PC-3 (cell line): ENCODE measurements around the gene PPP1R36.

ENCODE experiments used
- EZH2 ChIP-seq: fragments of 300-600 bp; sonication (generic); IDR thresholded peaks from one replicate; pipeline ENCODE4 v1.6.1; 2017; ENCODE audit warnings: antibody characterized with exemption, mild to moderate bottlenecking, low read length; ENCODE audit not compliant: unreplicated experiment
- TF ChIP-seq, protein P1 (sequence below): fragments of 300-600 bp; sonication (generic); conservative IDR thresholded peaks from 2 replicates; pipeline ENCODE4 v1.5.1; 2017; ENCODE audit warnings: antibody characterized with exemption, low read depth, mild to moderate bottlenecking, low read length

DNA sequence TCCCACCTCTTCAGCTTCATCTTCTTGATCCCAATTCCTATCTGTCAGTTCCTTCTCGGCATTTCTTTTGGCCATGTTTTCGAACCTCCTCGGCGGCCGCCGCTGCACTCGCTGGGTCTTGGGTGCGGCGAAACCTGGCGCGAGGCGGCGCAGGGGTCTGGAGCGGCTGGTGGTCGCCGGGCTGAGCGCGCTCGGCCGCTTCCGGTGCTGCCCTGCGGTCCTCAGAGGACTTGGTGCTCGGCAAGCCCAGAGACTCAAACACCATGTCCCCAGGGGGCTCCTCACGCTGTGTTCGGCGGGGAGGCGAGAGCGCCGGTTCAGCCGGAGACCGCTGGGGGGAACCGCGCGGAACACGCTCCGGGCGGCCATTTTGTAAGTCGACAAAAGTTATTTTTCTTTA is 51.8 kb downstream of the PPP1R36 start:
- TF ChIP-seq, protein P1, sequence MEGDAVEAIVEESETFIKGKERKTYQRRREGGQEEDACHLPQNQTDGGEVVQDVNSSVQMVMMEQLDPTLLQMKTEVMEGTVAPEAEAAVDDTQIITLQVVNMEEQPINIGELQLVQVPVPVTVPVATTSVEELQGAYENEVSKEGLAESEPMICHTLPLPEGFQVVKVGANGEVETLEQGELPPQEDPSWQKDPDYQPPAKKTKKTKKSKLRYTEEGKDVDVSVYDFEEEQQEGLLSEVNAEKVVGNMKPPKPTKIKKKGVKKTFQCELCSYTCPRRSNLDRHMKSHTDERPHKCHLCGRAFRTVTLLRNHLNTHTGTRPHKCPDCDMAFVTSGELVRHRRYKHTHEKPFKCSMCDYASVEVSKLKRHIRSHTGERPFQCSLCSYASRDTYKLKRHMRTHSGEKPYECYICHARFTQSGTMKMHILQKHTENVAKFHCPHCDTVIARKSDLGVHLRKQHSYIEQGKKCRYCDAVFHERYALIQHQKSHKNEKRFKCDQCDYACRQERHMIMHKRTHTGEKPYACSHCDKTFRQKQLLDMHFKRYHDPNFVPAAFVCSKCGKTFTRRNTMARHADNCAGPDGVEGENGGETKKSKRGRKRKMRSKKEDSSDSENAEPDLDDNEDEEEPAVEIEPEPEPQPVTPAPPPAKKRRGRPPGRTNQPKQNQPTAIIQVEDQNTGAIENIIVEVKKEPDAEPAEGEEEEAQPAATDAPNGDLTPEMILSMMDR: no peak
- no peak for TF ChIP-seq EZH2
